Thyroid gland (tissue), 4 donors: ENCODE measurements around the gene CTAGE4. TPM values are rescaled to one million over a fixed set of nuclear protein-coding genes. Genes with fewer than 3 reads are reported as not detected.
"Not testable (repeated sequence)": the region's sequence is repeated elsewhere in the genome, so short reads cannot be mapped to it uniquely, and the experiment has no call there.

Source experiments
- DNase-seq, 2 donors: peaks; one replicate each; pipeline ENCODE4 v3.0.0-alpha.2; 2019
- H3K27ac ChIP-seq, 3 donors: fragments of 200-600 bp; sonication (generic); 1 replicate in 2 of 3; 2 replicates in 1 of 3; pipeline ENCODE4 v1.5.1; 2016 to 2019; ENCODE audit warnings: mild to moderate bottlenecking in 1 of 3, moderate library complexity in 1 of 3
- H3K27me3 ChIP-seq: fragments of 200-600 bp; sonication (generic); one replicate; pipeline ENCODE4 v1.5.1; 2019
- H3K36me3 ChIP-seq, 2 donors: fragments of 200-600 bp; sonication (generic); one replicate each; pipeline ENCODE4 v1.5.1; 2016 to 2019
- H3K4me1 ChIP-seq, 2 donors: fragments of 200-600 bp; sonication (generic); one replicate each; pipeline ENCODE4 v1.5.1; 2017 to 2019
- H3K4me3 ChIP-seq, 3 donors: fragments of 200-600 bp; sonication (generic); replicated peaks in 1 of 3; 1 replicate in 2 of 3; 2 replicates in 1 of 3; pipeline ENCODE4 v1.5.1; 2016; ENCODE audit warnings: mild to moderate bottlenecking in 1 of 3
- H3K9me3 ChIP-seq: fragments of 200-600 bp; sonication (generic); one replicate; pipeline ENCODE4 v1.5.1; 2017
- CTCF ChIP-seq, 6 experiments: fragments of 200-600 bp in 3 of 6; fragments of 450-650 bp in 3 of 6; sonication (generic) in 3 of 6; IDR thresholded peaks; one replicate each; pipeline ENCODE4 v1.5.1; 2016 to 2019; ENCODE audit warnings: antibody characterized with exemption in 6 of 6, mild to moderate bottlenecking in 2 of 6, inconsistent platforms in 1 of 6, moderate library complexity in 1 of 6
- POLR2A ChIP-seq, 2 donors: fragments of 450-650 bp; IDR thresholded peaks; one replicate each; pipeline ENCODE4 v1.6.1; 2017; ENCODE audit warnings: antibody characterized with exemption in 2 of 2, mild to moderate bottlenecking in 2 of 2, moderate library complexity in 1 of 2
- WGBS, 2 donors: methylation state at CpG; one replicate each; pipeline ENCODE4 v1.1.5; 2017; 5-methylcytosine and 5-hydroxymethylcytosine counted together
- intact Hi-C: fragments of 100-400 bp; cut with DNase I; formaldehyde crosslinking; loops from one replicate; pipeline ENCODE4 v1.15.1; 2023
- total RNA-seq, 4 donors: library from RNA; depleted of rRNA; stranded (reverse); fragments of >200 nt; gene quantifications; one replicate each; pipeline ENCODE4 v1.2.3, GENCODE V29; 2016

CTAGE4 gene
- 10 to 100 TPM in 3 of 4 donors, 1 to 10 TPM in 1; 4.7 to 27.4 (median 14.0) TPM for total RNA-seq

GRCh38 chr7:144183166-144183565 lies at the start of gene CTAGE4:
CTAGE4 (plus strand) TSS chr7:144183466; CDS start chr7:144183504, 38 bp downstream.
- DNase-seq, intact Hi-C loops, H3K36me3 ChIP-seq, H3K27me3 ChIP-seq, H3K4me3 ChIP-seq, H3K27ac ChIP-seq, H3K9me3 ChIP-seq, H3K4me1 ChIP-seq: not testable (repeated sequence)
- WGBS, 2 donors: 90 to 92% methylated on average over 2 of the region's 19 CpGs

- no peak for DNase-seq
- H3K36me3 ChIP-seq: no peaks in the 10 kb centered on the region
- no peaks in the 10 kb centered on the region for H3K4me1 ChIP-seq
- H3K27me3 ChIP-seq: no peaks in the 10 kb centered on the region
- intact Hi-C loops: no loop called here
- TF ChIP-seq CTCF (IDR thresholded peaks at IDR 0.05): no peak
- no peak for TF ChIP-seq POLR2A (IDR thresholded peaks at IDR 0.05)
- H3K4me3 ChIP-seq: no peak overlapping the region
- H3K27ac ChIP-seq: no peak overlapping the region
- WGBS, 2 donors: 45 to 72% methylated on average over 1 of the region's 1 CpG
- no peaks in the 10 kb centered on the region for H3K9me3 ChIP-seq
Observed at GRCh38 chr7:144134116-144134515, 49.1 kb upstream of the CTAGE4 start.

- no peak overlapping the region for H3K4me3 ChIP-seq
- intact Hi-C loops: no loop called here
- no peaks in the 10 kb centered on the region for H3K4me1 ChIP-seq
- H3K27me3 ChIP-seq: no peaks in the 10 kb centered on the region
- no peak overlapping the region for H3K27ac ChIP-seq
- H3K36me3 ChIP-seq: no peaks in the 10 kb centered on the region
- no peaks in the 10 kb centered on the region for H3K9me3 ChIP-seq
- TF ChIP-seq CTCF (IDR thresholded peaks at IDR 0.05) (no peak), POLR2A (IDR thresholded peaks at IDR 0.05) (no peak)
- WGBS, 2 donors: 74 to 86% methylated on average over 1 of the region's 1 CpG
- DNase-seq: no peak
Observed at GRCh38 chr7:144137501-144137900, 45.8 kb upstream of the CTAGE4 start.

- H3K9me3 ChIP-seq: no peaks in the 10 kb centered on the region
- no peaks in the 10 kb centered on the region for H3K4me1 ChIP-seq
- no peak for DNase-seq
- no peak overlapping the region for H3K4me3 ChIP-seq
- intact Hi-C loops: no loop called here
- no peak overlapping the region for H3K27ac ChIP-seq
- 92 to 93% methylated on average over 3 of the region's 3 CpGs for WGBS, 2 donors
- no peaks in the 10 kb centered on the region for H3K36me3 ChIP-seq
- no peaks in the 10 kb centered on the region for H3K27me3 ChIP-seq
- TF ChIP-seq CTCF (IDR thresholded peaks at IDR 0.05) (no peak), POLR2A (IDR thresholded peaks at IDR 0.05) (no peak)
Observed at GRCh38 chr7:144142187-144142586, 41.1 kb upstream of the CTAGE4 start.

GRCh38 chr7:144144426-144144825 lies 38.8 kb upstream of the CTAGE4 start:
- Histone ChIP-seq H3K4me1 (no peaks in the 10 kb centered on the region), H3K36me3 (no peaks in the 10 kb centered on the region), H3K27me3 (no peaks in the 10 kb centered on the region), H3K9me3 (no peaks in the 10 kb centered on the region), H3K27ac (no peak overlapping the region), H3K4me3 (no peak overlapping the region)
- TF ChIP-seq POLR2A (IDR thresholded peaks at IDR 0.05): no peak
- no peak for TF ChIP-seq CTCF (IDR thresholded peaks at IDR 0.05)
- intact Hi-C loops: no loop called here
- DNase-seq: no peak
- WGBS, 2 donors: 81 to 88% methylated on average over 3 of the region's 3 CpGs
